CD4-positive, alpha-beta T cell treated with Interleukin-17A for 4 hours (primary cell): ENCODE results near the gene CXCL10.

Source experiments
- DNase-seq: peaks from one replicate; pipeline ENCODE4 v3.0.0-alpha.2; 2020; ENCODE audit warnings: mixed read lengths

CXCL10 gene

GRCh38 chr4:75989846-75990528 lies 33.3 kb downstream of the CXCL10 start:
- no peak for DNase-seq

GRCh38 chr4:75985116-75985515 lies 38.2 kb downstream of the CXCL10 start:
- no peak for DNase-seq

- DNase-seq: no peak
These were observed 42.7 kb downstream of the CXCL10 start for GRCh38 chr4:75980576-75980975.

DNA sequence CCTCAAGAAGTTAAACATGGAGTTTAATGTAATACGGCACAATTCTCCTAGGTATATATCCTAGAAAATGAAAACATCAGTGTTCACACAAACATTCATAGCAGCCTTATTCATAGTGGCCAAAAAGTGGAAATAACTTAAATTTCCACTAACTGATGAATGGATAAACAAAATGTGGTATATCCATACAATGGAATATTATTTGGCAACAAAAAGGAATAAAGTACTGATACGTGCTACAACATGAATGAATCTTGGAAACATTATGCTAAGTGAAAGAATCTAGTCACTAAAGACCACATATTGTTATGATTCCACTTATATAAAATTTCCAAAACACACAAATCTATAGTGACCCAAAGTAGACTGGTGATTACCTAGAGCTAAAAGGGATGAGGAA lies 47.1 kb downstream of the CXCL10 start:
- DNase-seq: no peak

- no peak for DNase-seq
These were observed 49.5 kb downstream of the CXCL10 start for GRCh38 chr4:75973766-75974165.
